Smooth muscle cell (in vitro differentiated cells): ENCODE results near the gene WSB1. TPM values are rescaled to one million over a fixed set of nuclear protein-coding genes. Genes with fewer than 3 reads are reported as not detected.

ENCODE experiments used
- DNase-seq: peaks from one replicate; lab custom pipeline; 2025; ENCODE audit not compliant: unreplicated experiment; lab: John Stamatoyannopoulos, UW
- H2AFZ ChIP-seq: fragments of 200-600 bp; sonication (generic); 2 replicates; pipeline ENCODE4 v1.6.0; 2016; ENCODE audit warnings: antibody characterized with exemption, low read depth, mild to moderate bottlenecking
- H3F3A ChIP-seq: fragments of 200-600 bp; sonication (generic); 2 replicates; pipeline ENCODE4 v1.6.0; 2017; ENCODE audit warnings: antibody characterized with exemption, low read depth
- H3K27ac ChIP-seq: fragments of 200-600 bp; sonication (generic); 2 replicates; pipeline ENCODE4 v1.5.1; 2016; ENCODE audit warnings: low read depth, mild to moderate bottlenecking
- H3K27me3 ChIP-seq: fragments of 200-600 bp; sonication (generic); 2 replicates; pipeline ENCODE4 v1.6.1; 2016; ENCODE audit warnings: low read depth, mild to moderate bottlenecking
- H3K36me3 ChIP-seq: fragments of 200-600 bp; sonication (generic); 2 replicates; pipeline ENCODE4 v1.5.1; 2016; ENCODE audit warnings: low read depth
- H3K4me1 ChIP-seq: fragments of 200-600 bp; sonication (generic); 2 replicates; pipeline ENCODE4 v1.5.1; 2016; ENCODE audit warnings: low read depth
- H3K4me2 ChIP-seq: fragments of 200-600 bp; sonication (generic); 2 replicates; pipeline ENCODE4 v1.6.0; 2016; ENCODE audit warnings: mild to moderate bottlenecking
- H3K4me3 ChIP-seq: fragments of 200-600 bp; sonication (generic); 2 replicates; pipeline ENCODE4 v1.5.1; 2016; ENCODE audit warnings: mild to moderate bottlenecking
- H3K79me2 ChIP-seq: fragments of 200-600 bp; sonication (generic); 2 replicates; pipeline ENCODE4 v1.6.0; 2016; ENCODE audit warnings: low read depth, mild to moderate bottlenecking
- H3K9ac ChIP-seq: fragments of 200-600 bp; sonication (generic); 2 replicates; pipeline ENCODE4 v1.6.0; 2016; ENCODE audit warnings: low read depth
- H3K9me3 ChIP-seq: fragments of 200-600 bp; sonication (generic); replicated peaks from 2 replicates; pipeline ENCODE4 v1.5.1; 2016; ENCODE audit warnings: low read depth
- H4K20me1 ChIP-seq: fragments of 200-600 bp; sonication (generic); 2 replicates; pipeline ENCODE4 v1.6.0; 2016; ENCODE audit warnings: low read depth
- WGBS: methylation state at CpG from one replicate; pipeline ENCODE4 v1.1.7; 2016; ENCODE audit warnings: low lambda C conversion rate; 5-methylcytosine and 5-hydroxymethylcytosine counted together
- polyA plus RNA-seq: library from polyadenylated mRNA; unstranded; fragments of >200 nt; fragmentation: Nextera tagmentation; extraction: Ambion mirVana; gene quantifications from 2 replicates; pipeline ENCODE4 v1.2.1, GENCODE V29; 2016
- total RNA-seq: library from RNA; depleted of rRNA; stranded (reverse); fragments of >200 nt; gene quantifications from 2 replicates; pipeline ENCODE4 v1.2.3, GENCODE V29; 2014
- TF ChIP-seq, protein P1 (sequence below): fragments of 200-600 bp; sonication (generic); IDR thresholded peaks from 2 replicates; pipeline ENCODE4 v1.5.1; 2017; ENCODE audit warnings: borderline replicate concordance, mild to moderate bottlenecking, antibody characterized with exemption; ENCODE audit not compliant: insufficient read depth, poor library complexity, severe bottlenecking

The WSB1 gene
- total and polyA plus RNA-seq, 2 experiments from 2014 or later, result 156 to 256 TPM

DNA sequence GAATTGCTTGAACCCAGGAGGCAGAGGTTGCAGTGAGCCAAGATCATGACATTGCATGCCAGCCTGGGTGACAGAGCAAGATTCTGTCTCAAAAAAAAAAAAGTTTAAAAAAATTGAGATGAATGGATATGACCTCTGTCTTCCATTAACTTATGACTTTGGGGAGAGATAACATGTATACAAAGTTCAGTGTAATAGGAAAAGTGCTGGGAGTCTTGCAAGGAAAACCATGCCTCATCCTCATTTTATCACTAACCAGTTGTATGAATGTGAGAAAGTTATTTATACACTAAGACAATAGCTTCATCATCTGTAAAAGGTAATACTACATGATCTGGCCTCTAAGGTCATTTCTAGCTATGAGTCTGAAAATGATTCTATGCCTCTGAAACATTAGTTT, 10.2 kb upstream of the WSB1 start:
- no peaks in the 10 kb centered on the region for H4K20me1 ChIP-seq
- no peak overlapping the region for H3K4me2 ChIP-seq
- DNase-seq, result no peak
- no peak overlapping the region for H3K9ac ChIP-seq
- H3K27me3 ChIP-seq, result no peaks in the 10 kb centered on the region
- H3K4me1 ChIP-seq, result no peaks in the 10 kb centered on the region
- H3K4me3 ChIP-seq, result no peak overlapping the region
- no peaks in the 10 kb centered on the region for H3K36me3 ChIP-seq
- H3F3A ChIP-seq, result no peaks in the 10 kb centered on the region
- no peak overlapping the region for H2AFZ ChIP-seq
- no peaks in the 10 kb centered on the region for H3K79me2 ChIP-seq
- no peaks in the 10 kb centered on the region for H3K9me3 ChIP-seq
- no peak overlapping the region for H3K27ac ChIP-seq
- TF ChIP-seq, protein P1, sequence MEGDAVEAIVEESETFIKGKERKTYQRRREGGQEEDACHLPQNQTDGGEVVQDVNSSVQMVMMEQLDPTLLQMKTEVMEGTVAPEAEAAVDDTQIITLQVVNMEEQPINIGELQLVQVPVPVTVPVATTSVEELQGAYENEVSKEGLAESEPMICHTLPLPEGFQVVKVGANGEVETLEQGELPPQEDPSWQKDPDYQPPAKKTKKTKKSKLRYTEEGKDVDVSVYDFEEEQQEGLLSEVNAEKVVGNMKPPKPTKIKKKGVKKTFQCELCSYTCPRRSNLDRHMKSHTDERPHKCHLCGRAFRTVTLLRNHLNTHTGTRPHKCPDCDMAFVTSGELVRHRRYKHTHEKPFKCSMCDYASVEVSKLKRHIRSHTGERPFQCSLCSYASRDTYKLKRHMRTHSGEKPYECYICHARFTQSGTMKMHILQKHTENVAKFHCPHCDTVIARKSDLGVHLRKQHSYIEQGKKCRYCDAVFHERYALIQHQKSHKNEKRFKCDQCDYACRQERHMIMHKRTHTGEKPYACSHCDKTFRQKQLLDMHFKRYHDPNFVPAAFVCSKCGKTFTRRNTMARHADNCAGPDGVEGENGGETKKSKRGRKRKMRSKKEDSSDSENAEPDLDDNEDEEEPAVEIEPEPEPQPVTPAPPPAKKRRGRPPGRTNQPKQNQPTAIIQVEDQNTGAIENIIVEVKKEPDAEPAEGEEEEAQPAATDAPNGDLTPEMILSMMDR, result no peak

DNA sequence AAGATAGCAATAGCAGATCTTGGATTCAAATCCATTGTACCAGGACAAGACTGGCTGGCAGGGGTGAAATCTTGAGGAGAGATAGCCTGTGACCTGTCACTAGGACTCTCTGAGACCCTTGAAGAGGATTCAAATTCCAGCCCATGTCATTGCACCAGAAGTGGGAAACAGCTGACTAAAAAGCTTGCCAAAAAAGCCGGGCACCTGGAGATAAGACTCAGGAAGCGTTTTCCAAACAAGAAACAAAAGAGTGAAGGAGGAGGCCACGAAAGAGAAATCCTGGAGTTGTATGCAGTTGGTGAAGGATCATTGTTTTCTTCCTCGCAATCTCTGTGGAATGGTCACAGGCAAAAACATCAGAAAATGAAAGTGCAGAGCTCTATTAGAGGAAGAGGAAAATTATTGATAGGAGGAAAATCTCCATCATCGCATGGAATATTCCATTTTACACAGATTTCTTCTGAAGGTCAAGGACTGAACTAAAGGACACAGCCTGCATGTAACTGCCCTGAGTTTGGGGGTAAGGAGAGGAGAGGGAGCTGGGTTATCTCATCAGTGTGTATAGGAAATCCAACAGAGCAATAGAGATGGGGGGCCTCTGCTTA, 9.0 kb upstream of the WSB1 start:
- Histone ChIP-seq H3K27me3 (no peaks in the 10 kb centered on the region), H3K36me3 (no peaks in the 10 kb centered on the region), H3K27ac (no peak overlapping the region), H3K9me3 (no peaks in the 10 kb centered on the region), H3K4me2 (no peak overlapping the region), H3K4me3 (no peak overlapping the region), H3K79me2 (no peaks in the 10 kb centered on the region), H3K4me1 (no peaks in the 10 kb centered on the region), H3K9ac (no peak overlapping the region), H3F3A (no peaks in the 10 kb centered on the region), H4K20me1 (no peaks in the 10 kb centered on the region), H2AFZ (no peak overlapping the region)
- TF ChIP-seq, protein P1, result no peak
- no peak for DNase-seq
- 83% methylated on average over 5 of the region's 5 CpGs for WGBS

DNA sequence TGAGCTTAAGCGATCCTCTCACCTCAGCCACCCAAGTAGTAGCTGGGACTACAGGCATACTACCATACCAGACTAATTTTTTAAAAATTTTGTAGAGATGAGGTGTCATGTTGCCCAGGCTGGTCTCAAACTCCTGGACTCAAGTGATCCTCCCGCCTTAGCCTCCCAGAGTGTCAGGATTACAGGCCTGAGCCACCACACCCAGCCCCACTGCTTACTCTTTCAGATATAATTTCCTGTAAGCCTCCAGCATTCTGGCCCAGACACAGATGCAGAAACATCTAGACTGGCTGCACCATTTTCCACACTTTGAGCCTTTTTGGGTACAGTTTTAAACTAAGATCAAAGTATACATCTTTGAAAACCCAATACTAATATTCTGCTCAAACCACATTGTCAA, 8.4 kb upstream of the WSB1 start:
- H2AFZ ChIP-seq, result no peak overlapping the region
- H3K79me2 ChIP-seq, result no peaks in the 10 kb centered on the region
- H3K36me3 ChIP-seq, result no peaks in the 10 kb centered on the region
- H3K27me3 ChIP-seq, result no peaks in the 10 kb centered on the region
- no peak for DNase-seq
- H3K4me3 ChIP-seq, result no peak overlapping the region
- H3K9me3 ChIP-seq, result no peaks in the 10 kb centered on the region
- no peak overlapping the region for H3K9ac ChIP-seq
- no peaks in the 10 kb centered on the region for H3K4me1 ChIP-seq
- TF ChIP-seq, protein P1, result no peak
- WGBS, result 97% methylated on average over 2 of the region's 2 CpGs
- no peak overlapping the region for H3K4me2 ChIP-seq
- H3K27ac ChIP-seq, result no peak overlapping the region
- no peaks in the 10 kb centered on the region for H3F3A ChIP-seq
- H4K20me1 ChIP-seq, result no peaks in the 10 kb centered on the region

DNA sequence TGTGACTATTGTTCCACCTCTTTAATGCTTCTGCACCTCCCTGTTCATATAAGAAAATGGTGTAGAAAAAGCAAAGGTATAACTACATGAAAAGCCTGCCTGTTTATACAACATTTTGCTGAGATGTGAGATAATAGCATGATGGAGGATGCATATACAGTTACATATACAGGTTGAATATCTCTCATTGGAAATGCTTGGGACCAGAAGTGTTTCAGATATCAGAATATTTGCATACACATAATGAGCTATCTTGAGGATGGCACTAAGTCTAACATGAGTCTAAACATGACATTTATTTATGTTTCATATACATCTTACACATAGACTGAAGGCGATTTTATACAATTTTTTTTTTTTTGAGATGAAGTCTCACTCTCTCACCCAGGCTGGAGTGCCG, 5.7 kb upstream of the WSB1 start:
- no peaks in the 10 kb centered on the region for H3K27me3 ChIP-seq
- no peaks in the 10 kb centered on the region for H3K9me3 ChIP-seq
- DNase-seq, result no peak
- H3K9ac ChIP-seq, result no peak overlapping the region
- H3F3A ChIP-seq, result no peaks in the 10 kb centered on the region
- no peak overlapping the region for H3K4me3 ChIP-seq
- H3K4me1 ChIP-seq, result no peaks in the 10 kb centered on the region
- H2AFZ ChIP-seq, result no peak overlapping the region
- H3K36me3 ChIP-seq, result no peaks in the 10 kb centered on the region
- TF ChIP-seq, protein P1, result no peak
- no peak overlapping the region for H3K4me2 ChIP-seq
- H3K79me2 ChIP-seq, result no peaks in the 10 kb centered on the region
- 72% methylated on average over 2 of the region's 2 CpGs for WGBS
- no peak overlapping the region for H3K27ac ChIP-seq
- H4K20me1 ChIP-seq, result no peaks in the 10 kb centered on the region
